Smooth muscle cell (in vitro differentiated cells): ENCODE data around the gene C1orf232. TPM values are rescaled to one million over a fixed set of nuclear protein-coding genes. Genes with fewer than 3 reads are reported as not detected.

Source experiments
- DNase-seq: peaks from one replicate; lab custom pipeline; 2025; ENCODE audit not compliant: unreplicated experiment; lab: John Stamatoyannopoulos, UW
- H2AFZ ChIP-seq: fragments of 200-600 bp; sonication (generic); 2 replicates; pipeline ENCODE4 v1.6.0; 2016; ENCODE audit warnings: antibody characterized with exemption, low read depth, mild to moderate bottlenecking
- H3F3A ChIP-seq: fragments of 200-600 bp; sonication (generic); 2 replicates; pipeline ENCODE4 v1.6.0; 2017; ENCODE audit warnings: antibody characterized with exemption, low read depth
- H3K27ac ChIP-seq: fragments of 200-600 bp; sonication (generic); 2 replicates; pipeline ENCODE4 v1.5.1; 2016; ENCODE audit warnings: low read depth, mild to moderate bottlenecking
- H3K27me3 ChIP-seq: fragments of 200-600 bp; sonication (generic); 2 replicates; pipeline ENCODE4 v1.6.1; 2016; ENCODE audit warnings: low read depth, mild to moderate bottlenecking
- H3K36me3 ChIP-seq: fragments of 200-600 bp; sonication (generic); 2 replicates; pipeline ENCODE4 v1.5.1; 2016; ENCODE audit warnings: low read depth
- H3K4me1 ChIP-seq: fragments of 200-600 bp; sonication (generic); 2 replicates; pipeline ENCODE4 v1.5.1; 2016; ENCODE audit warnings: low read depth
- H3K4me2 ChIP-seq: fragments of 200-600 bp; sonication (generic); 2 replicates; pipeline ENCODE4 v1.6.0; 2016; ENCODE audit warnings: mild to moderate bottlenecking
- H3K4me3 ChIP-seq: fragments of 200-600 bp; sonication (generic); 2 replicates; pipeline ENCODE4 v1.5.1; 2016; ENCODE audit warnings: mild to moderate bottlenecking
- H3K79me2 ChIP-seq: fragments of 200-600 bp; sonication (generic); 2 replicates; pipeline ENCODE4 v1.6.0; 2016; ENCODE audit warnings: low read depth, mild to moderate bottlenecking
- H3K9ac ChIP-seq: fragments of 200-600 bp; sonication (generic); 2 replicates; pipeline ENCODE4 v1.6.0; 2016; ENCODE audit warnings: low read depth
- H3K9me3 ChIP-seq: fragments of 200-600 bp; sonication (generic); replicated peaks from 2 replicates; pipeline ENCODE4 v1.5.1; 2016; ENCODE audit warnings: low read depth
- H4K20me1 ChIP-seq: fragments of 200-600 bp; sonication (generic); 2 replicates; pipeline ENCODE4 v1.6.0; 2016; ENCODE audit warnings: low read depth
- CTCF ChIP-seq: fragments of 200-600 bp; sonication (generic); IDR thresholded peaks from 2 replicates; pipeline ENCODE4 v1.5.1; 2017; ENCODE audit warnings: borderline replicate concordance, mild to moderate bottlenecking, antibody characterized with exemption; ENCODE audit not compliant: insufficient read depth, poor library complexity, severe bottlenecking
- WGBS: methylation state at CpG from one replicate; pipeline ENCODE4 v1.1.7; 2016; ENCODE audit warnings: low lambda C conversion rate; 5-methylcytosine and 5-hydroxymethylcytosine counted together
- polyA plus RNA-seq: library from polyadenylated mRNA; unstranded; fragments of >200 nt; fragmentation: Nextera tagmentation; extraction: Ambion mirVana; gene quantifications from 2 replicates; pipeline ENCODE4 v1.2.1, GENCODE V29; 2016
- total RNA-seq: library from RNA; depleted of rRNA; stranded (reverse); fragments of >200 nt; gene quantifications from 2 replicates; pipeline ENCODE4 v1.2.3, GENCODE V29; 2014

The C1orf232 gene
- total and polyA plus RNA-seq, 2 experiments from 2014 or later = not detected

DNA sequence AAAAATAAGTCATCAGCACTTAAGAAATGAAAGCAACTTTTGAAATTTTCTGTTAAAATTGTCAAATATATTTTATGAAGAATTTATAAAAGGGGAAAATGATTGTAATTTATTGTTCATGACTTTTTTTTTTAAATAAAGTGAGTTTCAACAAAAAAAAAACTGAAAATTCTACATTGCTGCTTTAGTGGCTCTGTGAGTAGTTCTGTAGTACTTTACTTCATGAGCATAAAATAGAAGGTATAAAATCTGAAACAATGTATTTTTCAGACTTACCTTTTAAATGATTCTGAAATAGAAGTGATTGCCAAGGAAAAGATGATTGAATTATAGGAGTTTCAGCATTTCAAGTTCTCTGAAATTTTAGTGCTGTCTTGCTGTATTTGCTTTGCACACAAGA, 43.4 kb downstream of the C1orf232 start:
- Histone ChIP-seq H3K9ac (no peak overlapping the region), H3K36me3 (no peaks in the 10 kb centered on the region), H3K4me1 (no peaks in the 10 kb centered on the region), H3F3A (peaks cover 16% of the 10 kb centered on the region), H4K20me1 (no peaks in the 10 kb centered on the region), H3K79me2 (no peaks in the 10 kb centered on the region), H3K27me3 (no peaks in the 10 kb centered on the region), H3K4me3 (no peak overlapping the region), H3K9me3 (no peaks in the 10 kb centered on the region), H3K4me2 (no peak overlapping the region), H2AFZ (no peak overlapping the region), H3K27ac (no peak overlapping the region)
- no peak for DNase-seq
- no peak for TF ChIP-seq CTCF

GRCh38 chr1:26124418-26125331, 44.1 kb downstream of the C1orf232 start:
- no peaks in the 10 kb centered on the region for H3K9me3 ChIP-seq
- no peak overlapping the region for H3K4me2 ChIP-seq
- H2AFZ ChIP-seq = no peak overlapping the region
- no peaks in the 10 kb centered on the region for H3K36me3 ChIP-seq
- no peaks in the 10 kb centered on the region for H3K4me1 ChIP-seq
- no peaks in the 10 kb centered on the region for H4K20me1 ChIP-seq
- H3K4me3 ChIP-seq = no peak overlapping the region
- no peak for TF ChIP-seq CTCF
- no peaks in the 10 kb centered on the region for H3K79me2 ChIP-seq
- peaks cover 16% of the 10 kb centered on the region for H3F3A ChIP-seq
- no peak overlapping the region for H3K9ac ChIP-seq
- DNase-seq = no peak
- H3K27me3 ChIP-seq = no peaks in the 10 kb centered on the region
- H3K27ac ChIP-seq = no peak overlapping the region
- 94% methylated on average over 4 of the region's 4 CpGs for WGBS

GRCh38 chr1:26122988-26123973, 45.5 kb downstream of the C1orf232 start:
- Histone ChIP-seq H3K27ac (peak overlapping the region; percentile 61), H2AFZ (no peak overlapping the region), H3K9me3 (no peaks in the 10 kb centered on the region), H3K36me3 (peaks cover 3% of the 10 kb centered on the region), H3K4me3 (no peak overlapping the region), H3K27me3 (no peaks in the 10 kb centered on the region), H3K79me2 (no peaks in the 10 kb centered on the region), H3F3A (peaks cover 16% of the 10 kb centered on the region), H3K9ac (no peak overlapping the region), H3K4me2 (no peak overlapping the region), H3K4me1 (no peaks in the 10 kb centered on the region), H4K20me1 (no peaks in the 10 kb centered on the region)
- DNase-seq = no peak
- no peak for TF ChIP-seq CTCF
- WGBS = 85% methylated on average over 7 of the region's 7 CpGs
